K562 (cell line): ENCODE data around the gene NR3C1. TPM values are rescaled to one million over a fixed set of nuclear protein-coding genes. Genes with fewer than 3 reads are reported as not detected.

Experiments used
- ATAC-seq: fragments of 200-7000 bp; cut with Tn5 transposase; 3 replicates; pipeline ENCODE4 v1.9.1; 2020; ENCODE audit warnings: moderate library complexity
- BruUV-seq: library from RNA; stranded (reverse); fragments of 400-500 nt; replicated peaks from 2 replicates; lab custom pipeline; 2021; lab: Mats Ljungman, UMichigan
- CTCF ChIA-PET: fragments of 300-600 bp; formaldehyde crosslinking; extraction: SDS; loops from one replicate; lab custom pipeline; 2021; ENCODE audit warnings: low intra/inter-chr PET ratio; lab: Yijun Ruan, JAX
- POLR2A ChIA-PET: fragments of 300-600, 350-650 bp; sonication (Branson Sonifier 250); formaldehyde crosslinking; extraction: SDS; loops from one replicate; lab custom pipeline; 2021; ENCODE audit warnings: antibody characterized with exemption, inconsistent platforms; lab: Yijun Ruan, JAX
- DNase-seq, 4 experiments: peaks; one replicate each; pipeline versions ENCODE4 v3.0.0 to v3.0.0-alpha.2; 2011 to 2018; ENCODE audit warnings: low spot score in 3 of 4, mixed read lengths in 3 of 4; ENCODE audit errors: extremely low read depth in 1 of 4
- FAIRE-seq: peaks from 2 replicates; lab custom pipeline; 2011; peaks lifted over from hg19 to GRCh38; lab: Jason Lieb, UNC
- H2AFZ ChIP-seq: 2 replicates; pipeline ENCODE4 v1.6.0; 2011; ENCODE audit warnings: low read depth, low read length, control low read depth, inconsistent platforms
- H3K27ac ChIP-seq: fragments of 200-600 bp; 3 replicates; pipeline ENCODE4 v1.8.0; 2011; ENCODE audit warnings: low read depth, mild to moderate bottlenecking, control low read depth, inconsistent platforms, low read length, moderate library complexity, mixed read lengths; ENCODE audit errors: extremely low read depth
- H3K27me3 ChIP-seq, 2 experiments: fragments of 300-600 bp in 1 of 2; 2 replicates in 1 of 2; 3 replicates in 1 of 2; pipeline versions ENCODE4 v1.6.0 to v1.8.0; 2011; ENCODE audit warnings: inconsistent platforms in 2 of 2, low read length in 2 of 2, mild to moderate bottlenecking in 1 of 2, mixed read lengths in 1 of 2, moderate library complexity in 1 of 2; ENCODE audit not compliant: control insufficient read depth in 2 of 2, insufficient read depth in 2 of 2
- H3K36me3 ChIP-seq: fragments of 300-600 bp; 3 replicates; pipeline ENCODE4 v1.8.0; 2011; ENCODE audit warnings: mild to moderate bottlenecking, low read length, inconsistent platforms; ENCODE audit not compliant: control insufficient read depth, insufficient read depth
- H3K4me1 ChIP-seq, 2 experiments: fragments of 200-600 bp in 1 of 2; replicated peaks in 1 of 2; 2 replicates in 1 of 2; 3 replicates in 1 of 2; pipeline versions ENCODE4 v1.5.1 to v1.8.0; 2011; ENCODE audit warnings: inconsistent platforms in 2 of 2, low read length in 2 of 2, mild to moderate bottlenecking in 1 of 2, mixed read lengths in 1 of 2, moderate library complexity in 1 of 2; ENCODE audit not compliant: control insufficient read depth in 2 of 2, insufficient read depth in 2 of 2
- H3K4me2 ChIP-seq: 2 replicates; pipeline ENCODE4 v1.6.1; 2011; ENCODE audit warnings: low read length, control low read depth, inconsistent platforms, mixed read lengths; ENCODE audit not compliant: insufficient read depth
- H3K4me3 ChIP-seq: fragments of 200-600 bp; sonication (generic), shearing (Covaris generic); 2 replicates; pipeline ENCODE4 v1.5.1; 2016; ENCODE audit warnings: control low read depth, inconsistent platforms
- H3K79me2 ChIP-seq: fragments of 200-600 bp; 3 replicates; pipeline ENCODE4 v1.8.0; 2011; ENCODE audit warnings: low read length, inconsistent platforms; ENCODE audit not compliant: control insufficient read depth, insufficient read depth
- H3K9ac ChIP-seq, 2 experiments: 2 replicates each; pipeline versions ENCODE4 v1.6.0 to v1.6.1; 2011; ENCODE audit warnings: low read depth in 2 of 2, low read length in 2 of 2, control low read depth in 1 of 2, inconsistent platforms in 1 of 2, mild to moderate bottlenecking in 1 of 2, mixed read lengths in 1 of 2; ENCODE audit not compliant: insufficient read depth in 1 of 2
- H3K9me1 ChIP-seq: one replicate; pipeline ENCODE4 v1.6.0; 2011; ENCODE audit warnings: inconsistent platforms, mild to moderate bottlenecking, low read length, moderate library complexity; ENCODE audit not compliant: control insufficient read depth, insufficient read depth
- H3K9me3 ChIP-seq: replicated peaks from 2 replicates; pipeline ENCODE4 v1.5.1; 2011; ENCODE audit warnings: low read depth, low read length, inconsistent platforms; ENCODE audit not compliant: control insufficient read depth, insufficient read depth
- H4K20me1 ChIP-seq: replicated peaks from 2 replicates; pipeline ENCODE4 v1.6.1; 2011; ENCODE audit warnings: low read length, inconsistent platforms, mixed read lengths; ENCODE audit not compliant: control insufficient read depth, insufficient read depth
- CBX8 ChIP-seq: fragments of 200-600 bp; sonication (generic); IDR thresholded peaks from 2 replicates; pipeline ENCODE4 v1.6.1; 2012; ENCODE audit warnings: borderline replicate concordance, mixed run types, low read depth, mild to moderate bottlenecking, moderate library complexity, mixed read lengths, low read length, control low read depth, inconsistent platforms; ENCODE audit not compliant: poor library complexity, severe bottlenecking; ENCODE audit errors: extremely low read depth
- DACH1 ChIP-seq: fragments of 450-650 bp; IDR thresholded peaks from 2 replicates; pipeline ENCODE4 v1.6.1; 2018; ENCODE audit not compliant: partially characterized antibody
- DLX4 ChIP-seq: fragments of 250-450 bp; sonication (Bioruptor Pico); IDR thresholded peaks from 2 replicates; pipeline ENCODE4 v1.6.1; 2021; ENCODE audit warnings: mild to moderate bottlenecking
- HDAC8 ChIP-seq: fragments of 450-650 bp; IDR thresholded peaks from 2 replicates; pipeline ENCODE4 v1.6.1; 2016; ENCODE audit warnings: mild to moderate bottlenecking, missing genetic modification characterization, moderate library complexity, missing compliant biosample characterization
- KDM5B ChIP-seq: fragments of 200-600 bp; sonication (generic); IDR thresholded peaks from 2 replicates; pipeline ENCODE4 v1.6.1; 2012; ENCODE audit warnings: low read depth, mild to moderate bottlenecking, moderate library complexity, low read length, control low read depth, inconsistent platforms; ENCODE audit not compliant: insufficient replicate concordance
- MAFG ChIP-seq: fragments of 450-650 bp; conservative IDR thresholded peaks from 2 replicates; pipeline ENCODE4 v1.6.1; 2016; ENCODE audit warnings: missing genetic modification characterization, missing compliant biosample characterization
- MEF2D ChIP-seq: conservative IDR thresholded peaks from 2 replicates; pipeline ENCODE4 v1.6.1; 2016; ENCODE audit warnings: low read depth, missing genetic modification characterization, missing compliant biosample characterization
- NELFE ChIP-seq: IDR thresholded peaks from 2 replicates; pipeline ENCODE4 v1.6.1; 2011; ENCODE audit warnings: mild to moderate bottlenecking; ENCODE audit not compliant: insufficient read depth, insufficient read length
- RBM25 ChIP-seq: fragments of 200-400 bp; formaldehyde crosslinking; IDR thresholded peaks from 2 replicates; pipeline ENCODE4 v1.6.1; 2018; ENCODE audit warnings: low read length, low read depth, moderate library complexity; ENCODE audit not compliant: severe bottlenecking
- SMARCC2 ChIP-seq: fragments of 450-650 bp; IDR thresholded peaks from 2 replicates; pipeline ENCODE4 v1.6.1; 2017; ENCODE audit warnings: antibody characterized with exemption, moderate library complexity, mild to moderate bottlenecking, low read depth
- ZC3H4 ChIP-seq: sonication (generic); formaldehyde crosslinking; IDR thresholded peaks from 2 replicates; pipeline ENCODE4 v1.9.0; 2021; ENCODE audit warnings: missing genetic modification reagents, borderline replicate concordance
- ZNF431 ChIP-seq: sonication (generic); formaldehyde crosslinking; IDR thresholded peaks from 2 replicates; pipeline ENCODE4 v1.8.0; 2022; ENCODE audit warnings: mild to moderate bottlenecking, missing genetic modification reagents
- WGBS: fragments of 100-300 bp; shearing (Covaris generic); methylation state at CpG from one replicate; pipeline ENCODE4 v1.1.6; 2016; ENCODE audit warnings: low coverage, mixed read lengths; ENCODE audit not compliant: insufficient coverage; ENCODE audit errors: missing lambda C conversion rate; 5-methylcytosine and 5-hydroxymethylcytosine counted together
- in situ Hi-C: fragments of 300-500 bp; cut with MboI; formaldehyde crosslinking; loops from 4 replicates; pipeline ENCODE4 v1.15.0; 2018; ENCODE audit warnings: inconsistent platforms, mixed read lengths
- intact Hi-C: fragments of 100-400 bp; cut with micrococcal nuclease; formaldehyde crosslinking; loops from 2 replicates; pipeline ENCODE4 v1.14.2; 2022
- polyA plus RNA-seq, 8 experiments: library from polyadenylated mRNA; depleted of rRNA in 4 of 8; stranded (reverse) in 5 of 8; unstranded in 3 of 8; fragments of >200 nt; fragmentation: Nextera tagmentation in 2 of 8; fragmentation: Illumina TruSeq in 1 of 8; extraction: Ambion mirVana in 2 of 8; extraction: Trizol in 1 of 8; gene quantifications; 2 replicates each; pipeline versions ENCODE4 v1.2.1 to v1.2.3, GENCODE V29; 2011 to 2014; ENCODE audit warnings: inconsistent platforms in 1 of 8, missing spikeins in 1 of 8
- total RNA-seq, 7 experiments: library from RNA; depleted of rRNA in 6 of 7; stranded (reverse); fragments of >200 nt in 6 of 7; fragmentation: Illumina TruSeq in 2 of 7; extraction: Trizol in 2 of 7; gene quantifications; 2 replicates each; pipeline versions ENCODE4 v1.2.1 to v1.2.3, GENCODE V29; 2011 to 2021; ENCODE audit warnings: low replicate concordance in 1 of 7
- TF ChIP-seq, protein P1 (sequence below), 2 experiments: IDR thresholded peaks; 2 replicates each; pipeline ENCODE4 v1.6.1; 2012; ENCODE audit warnings: improper control_type of control experiment in 2 of 2, low read depth in 2 of 2, low read length in 2 of 2, borderline replicate concordance in 1 of 2

Gene NR3C1
- total and polyA plus RNA-seq, 9 of the 15 experiments (the other 6 are each of a cell fraction or from before 2014, with no cell fraction given) = 8.2 to 36.0 (median 15.0) TPM

GRCh38 chr5:143238620-143239019, 164.9 kb downstream of the NR3C1 start:
- TF ChIP-seq SMARCC2 = no peak
- TF ChIP-seq ZNF431 (CRISPR knock-in tag) = peak; percentile 91
- in situ Hi-C loops = no loop called here
- Histone ChIP-seq H3K4me1 (peaks cover 0 to 5% of the 10 kb centered on the region in 2 experiments; a peak in 4 of 5 replicates), H3K79me2 (no peaks in the 10 kb centered on the region), H3K27ac (no peak overlapping the region), H3K9ac (no peak overlapping the region), H3K36me3 (no peaks in the 10 kb centered on the region), H4K20me1 (no peaks in the 10 kb centered on the region), H3K9me1 (no peaks in the 10 kb centered on the region), H3K4me2 (no peak overlapping the region), H3K9me3 (no peaks in the 10 kb centered on the region), H3K27me3 (no peaks in the 10 kb centered on the region), H2AFZ (no peak overlapping the region; the same call in 1 of the 2 replicates), H3K4me3 (no peak overlapping the region)
- ChIA-PET POLR2A (no interaction called here), CTCF (no interaction called here)
- no TSS peak for BruUV-seq
- intact Hi-C loops = no loop called here
- ATAC-seq (no peak), FAIRE-seq (no peak), DNase-seq (no peak)
- WGBS = 72% methylated on average over 2 of the region's 2 CpGs

DNA sequence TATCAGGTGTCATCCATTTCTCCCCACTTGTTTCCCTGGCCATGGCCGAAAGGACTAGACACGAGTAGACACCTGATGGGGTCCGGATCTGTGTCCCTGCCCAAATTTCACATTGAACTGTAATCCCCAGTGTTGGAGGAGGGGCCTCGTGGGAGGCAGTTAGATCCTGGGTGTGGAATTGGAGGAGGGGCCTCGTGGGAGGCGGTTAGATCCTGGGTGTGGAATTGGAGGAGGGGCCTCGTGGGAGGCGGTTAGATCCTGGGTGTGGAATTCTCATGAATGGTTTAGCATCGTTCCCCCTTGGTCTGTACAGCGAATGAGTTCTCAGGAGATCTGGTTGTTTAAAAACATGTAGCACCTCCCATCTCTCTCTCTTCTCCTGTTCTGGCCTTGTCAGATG, 165.8 kb downstream of the NR3C1 start:
- BruUV-seq = no TSS peak
- Histone ChIP-seq H3K27me3 (no peaks in the 10 kb centered on the region), H3K9me3 (no peaks in the 10 kb centered on the region), H3K4me2 (no peak overlapping the region), H3K36me3 (no peaks in the 10 kb centered on the region), H3K4me1 (peaks cover 0 to 4% of the 10 kb centered on the region in 2 experiments; a peak in 3 of 5 replicates), H3K79me2 (no peaks in the 10 kb centered on the region), H3K9ac (no peak overlapping the region), H2AFZ (0 out of 2 replicates have a peak overlapping the region, but pooled peaks have one; percentile 42), H4K20me1 (no peaks in the 10 kb centered on the region), H3K9me1 (no peaks in the 10 kb centered on the region), H3K27ac (no peak overlapping the region), H3K4me3 (no peak overlapping the region)
- CTCF ChIA-PET = no interaction called here
- WGBS = 52% methylated on average over 10 of the region's 10 CpGs
- FAIRE-seq (no peak), DNase-seq (no peak), ATAC-seq (peak; percentile 61)
- intact Hi-C loops = no loop called here
- POLR2A ChIA-PET = no interaction called here
- in situ Hi-C loops = no loop called here
- no peak for TF ChIP-seq RBM25
- TF ChIP-seq ZC3H4 (CRISPR knock-in tag) = no peak
- no peak for TF ChIP-seq HDAC8 (tag)
- no peak for TF ChIP-seq MEF2D
- no peak for TF ChIP-seq NELFE
- TF ChIP-seq KDM5B = no peak
- TF ChIP-seq, protein P1, sequence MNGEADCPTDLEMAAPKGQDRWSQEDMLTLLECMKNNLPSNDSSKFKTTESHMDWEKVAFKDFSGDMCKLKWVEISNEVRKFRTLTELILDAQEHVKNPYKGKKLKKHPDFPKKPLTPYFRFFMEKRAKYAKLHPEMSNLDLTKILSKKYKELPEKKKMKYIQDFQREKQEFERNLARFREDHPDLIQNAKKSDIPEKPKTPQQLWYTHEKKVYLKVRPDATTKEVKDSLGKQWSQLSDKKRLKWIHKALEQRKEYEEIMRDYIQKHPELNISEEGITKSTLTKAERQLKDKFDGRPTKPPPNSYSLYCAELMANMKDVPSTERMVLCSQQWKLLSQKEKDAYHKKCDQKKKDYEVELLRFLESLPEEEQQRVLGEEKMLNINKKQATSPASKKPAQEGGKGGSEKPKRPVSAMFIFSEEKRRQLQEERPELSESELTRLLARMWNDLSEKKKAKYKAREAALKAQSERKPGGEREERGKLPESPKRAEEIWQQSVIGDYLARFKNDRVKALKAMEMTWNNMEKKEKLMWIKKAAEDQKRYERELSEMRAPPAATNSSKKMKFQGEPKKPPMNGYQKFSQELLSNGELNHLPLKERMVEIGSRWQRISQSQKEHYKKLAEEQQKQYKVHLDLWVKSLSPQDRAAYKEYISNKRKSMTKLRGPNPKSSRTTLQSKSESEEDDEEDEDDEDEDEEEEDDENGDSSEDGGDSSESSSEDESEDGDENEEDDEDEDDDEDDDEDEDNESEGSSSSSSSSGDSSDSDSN (IDR thresholded peaks at IDR 0.05; ENCODE audit: borderline replicate concordance in 1 of 2, low read depth in 2 of 2, low read length in 2 of 2) = no peak
- no peak for TF ChIP-seq DLX4 (CRISPR knock-in tag)
- no peak for TF ChIP-seq MAFG (tag)
- no peak for TF ChIP-seq DACH1
- TF ChIP-seq CBX8 = no peak
